Erythroblast (primary cell): ENCODE measurements around the gene TBC1D8.

ENCODE experiments used
- DNase-seq, 2 experiments: peaks; one replicate each; lab custom pipeline; 2025; lab: John Stamatoyannopoulos, UW
- GATA1 ChIP-seq: IDR thresholded peaks from 2 replicates; pipeline ENCODE4 v1.6.1; 2011; ENCODE audit warnings: low read depth, mild to moderate bottlenecking, control low read depth, low read length, moderate library complexity
- POLR2A ChIP-seq: IDR thresholded peaks from 2 replicates; pipeline ENCODE4 v1.6.1; 2011; ENCODE audit warnings: mild to moderate bottlenecking, low read length

TBC1D8 gene

DNA sequence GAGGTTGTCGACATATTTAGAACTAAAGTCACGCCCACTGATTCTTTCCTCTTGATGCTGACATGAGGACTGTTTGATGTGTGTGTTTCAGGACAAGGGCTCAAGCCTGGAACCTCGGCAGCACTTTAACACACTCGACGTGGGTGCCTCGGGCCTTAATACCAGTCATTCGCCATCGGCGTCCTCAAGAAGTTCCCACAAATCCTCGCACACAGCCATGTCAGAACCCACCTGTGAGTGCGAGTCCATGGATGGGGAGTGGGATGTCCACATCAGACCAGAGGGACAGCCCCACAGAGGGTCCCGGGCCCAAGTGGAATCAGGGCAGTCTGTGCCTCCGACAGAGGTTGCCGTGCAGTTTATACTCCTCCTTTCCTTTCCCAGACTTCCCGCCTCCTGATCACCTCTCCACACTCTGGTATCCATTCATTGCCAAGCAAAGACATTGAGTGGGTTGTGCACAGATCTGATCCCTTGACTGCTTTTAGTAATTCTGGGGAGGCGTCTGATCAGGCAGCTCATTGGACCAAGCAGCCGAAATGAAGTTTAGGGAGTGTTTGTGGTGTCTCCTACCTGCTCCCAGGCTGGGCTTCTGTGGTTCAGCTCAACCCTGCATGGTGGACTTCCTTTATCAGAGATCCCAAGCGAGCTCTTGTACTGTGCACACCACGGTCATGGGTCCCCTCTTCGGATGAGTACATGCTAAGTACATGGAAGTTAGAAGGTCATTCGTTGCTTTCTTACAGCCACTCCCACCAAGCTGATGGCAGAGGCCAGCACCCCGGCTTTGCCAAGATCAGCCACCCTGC is 176.3 kb downstream of the TBC1D8 start:
- no peak for TF ChIP-seq POLR2A
- TF ChIP-seq GATA1, result no peak
- no peak for DNase-seq

DNA sequence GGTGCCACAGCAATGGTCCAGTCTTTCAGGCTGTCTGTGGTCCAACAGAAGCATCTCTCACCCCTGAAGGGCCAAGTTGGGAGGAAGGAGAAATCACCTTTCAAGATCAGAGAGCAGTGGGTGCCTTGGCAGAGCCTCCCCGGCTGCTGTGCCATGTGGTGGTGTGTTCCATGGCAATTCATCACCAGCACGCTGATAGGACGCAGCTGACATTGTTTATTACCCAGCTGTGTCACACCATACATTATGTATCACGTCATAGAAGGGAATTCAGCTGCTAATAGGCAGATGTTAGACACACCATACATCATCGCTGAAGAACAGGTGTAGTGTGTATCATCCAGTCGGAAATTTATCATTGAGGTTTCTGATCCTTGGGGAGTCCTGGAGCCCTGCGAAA is 178.7 kb downstream of the TBC1D8 start:
- no peak for TF ChIP-seq GATA1
- TF ChIP-seq POLR2A, result no peak
- no peak for DNase-seq

DNA sequence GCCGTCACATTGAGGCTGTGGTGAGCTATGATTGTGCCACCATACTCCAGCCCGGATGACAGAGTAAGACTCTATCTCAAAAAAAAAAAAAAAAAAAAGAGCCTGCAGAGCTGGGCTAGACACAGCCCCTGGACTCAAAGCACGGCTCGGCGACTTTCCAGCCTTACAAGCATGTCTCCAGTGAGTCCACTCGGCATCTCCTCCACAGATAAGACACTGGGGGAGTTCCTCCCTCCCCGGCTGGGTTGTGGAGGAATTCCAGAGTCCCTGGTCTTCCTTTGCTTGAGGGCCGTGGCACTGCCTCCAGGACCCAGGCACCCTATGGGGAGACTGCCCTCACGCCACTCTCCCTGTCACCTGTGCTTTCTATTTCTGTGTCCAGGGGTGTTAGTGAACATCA is 180.0 kb downstream of the TBC1D8 start:
- DNase-seq, result no peak
- TF ChIP-seq POLR2A (no peak), GATA1 (no peak)

DNA sequence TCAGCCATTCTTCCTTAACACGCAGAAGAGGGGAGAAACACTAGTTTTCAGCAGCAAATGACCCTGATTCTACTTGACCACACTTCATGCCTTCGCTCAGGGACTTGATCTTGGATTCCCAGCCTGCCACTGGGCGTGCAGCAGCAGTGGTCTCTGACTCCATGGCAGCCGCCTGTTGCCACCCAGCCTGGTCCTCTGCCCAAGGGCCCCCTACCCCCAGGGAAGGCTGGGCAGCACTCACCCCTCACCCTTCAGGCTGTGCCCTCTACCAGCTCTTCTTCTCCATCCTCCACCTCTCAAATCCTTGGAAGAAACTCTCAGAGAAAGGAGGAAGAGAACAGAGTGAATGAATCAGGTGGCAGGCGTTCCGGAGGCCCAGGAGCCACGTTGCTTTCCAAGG is 181.2 kb downstream of the TBC1D8 start:
- TF ChIP-seq POLR2A (no peak), GATA1 (no peak)
- no peak for DNase-seq

DNA sequence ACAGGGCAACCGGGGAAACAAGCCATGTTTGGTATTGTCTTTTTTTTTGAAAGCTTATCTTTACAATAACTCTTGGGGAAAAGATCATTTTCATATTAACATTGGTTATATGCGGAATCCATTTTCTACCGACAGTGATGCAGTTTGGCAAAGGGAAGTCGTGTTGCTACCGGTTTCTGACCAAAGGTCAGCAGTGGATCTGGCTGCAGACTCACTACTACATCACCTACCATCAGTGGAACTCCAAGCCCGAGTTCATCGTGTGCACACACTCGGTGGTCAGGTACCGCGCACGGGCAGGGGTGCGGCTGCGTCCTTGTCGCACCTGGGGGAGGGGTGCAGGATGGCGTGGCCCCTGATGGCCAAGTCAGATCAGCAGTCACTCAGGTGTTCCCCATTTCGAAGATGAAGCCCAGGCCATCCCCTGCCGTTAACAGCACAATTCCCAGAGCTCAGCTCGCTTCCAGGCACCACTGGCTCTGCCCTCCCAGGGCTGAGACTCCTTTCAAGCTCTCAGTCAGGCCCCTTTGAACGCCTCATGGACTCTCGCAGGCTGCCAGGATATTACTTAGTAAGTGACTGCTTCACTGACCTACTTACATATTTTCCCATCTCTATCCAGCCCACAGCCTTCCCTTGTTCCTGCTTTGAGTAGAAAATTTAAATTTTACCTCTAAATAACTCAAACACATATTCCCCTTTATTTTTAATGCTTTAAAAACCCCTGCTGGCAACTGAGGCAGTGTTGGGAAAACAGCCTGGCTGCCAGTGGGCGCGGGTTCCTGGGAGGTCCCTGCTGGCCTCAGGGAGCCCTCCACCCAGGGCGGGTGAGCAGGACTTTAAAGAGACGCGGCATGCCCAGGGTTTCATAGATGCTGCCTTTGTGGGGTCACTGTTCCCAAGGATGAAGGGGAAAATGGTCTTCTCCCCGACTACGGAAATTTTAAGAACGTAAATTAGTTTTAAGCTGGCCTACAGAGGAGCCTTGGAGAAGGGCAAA is 182.7 kb downstream of the TBC1D8 start:
- TF ChIP-seq POLR2A (no peak), GATA1 (no peak)
- DNase-seq, result no peak

DNA sequence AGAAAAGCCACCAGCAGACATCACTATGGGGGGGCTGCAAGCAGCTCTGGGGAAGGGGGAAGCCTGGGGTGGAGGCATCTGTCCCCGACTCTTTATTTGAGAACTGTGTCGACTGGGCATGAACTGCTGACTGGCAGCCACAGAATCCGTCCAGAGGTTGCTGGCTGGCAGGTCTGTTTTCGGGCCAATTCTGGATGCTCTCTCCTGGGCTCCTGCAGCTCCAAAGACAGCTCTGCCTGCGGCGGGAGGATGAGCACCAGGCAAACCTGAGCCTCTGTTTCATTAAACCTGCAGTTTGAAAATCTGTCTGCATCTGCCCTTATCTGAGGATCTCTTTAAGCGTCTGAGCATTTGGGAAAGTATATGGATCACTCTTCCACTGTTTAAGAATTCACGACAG is 183.5 kb downstream of the TBC1D8 start:
- no peak for DNase-seq
- TF ChIP-seq POLR2A (no peak), GATA1 (no peak)

DNA sequence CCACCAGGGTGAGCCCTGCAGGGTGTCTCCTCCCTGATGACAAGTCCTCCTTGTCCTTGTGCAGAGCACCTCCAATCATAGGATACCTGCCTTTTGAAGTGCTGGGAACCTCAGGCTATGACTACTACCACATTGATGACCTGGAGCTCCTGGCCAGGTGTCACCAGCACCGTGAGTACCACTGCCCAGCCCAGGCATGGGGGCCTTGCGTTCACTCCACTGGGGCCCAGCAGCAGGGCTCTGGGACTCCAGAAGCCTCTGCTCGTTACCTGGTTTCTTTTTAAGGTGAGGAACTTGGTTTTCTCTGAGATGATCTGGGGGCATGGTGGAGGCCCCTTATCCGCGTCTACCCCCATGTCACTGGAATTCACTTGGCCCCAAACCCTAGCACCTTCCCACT is 185.6 kb downstream of the TBC1D8 start:
- no peak for DNase-seq
- TF ChIP-seq POLR2A (no peak), GATA1 (no peak)

DNA sequence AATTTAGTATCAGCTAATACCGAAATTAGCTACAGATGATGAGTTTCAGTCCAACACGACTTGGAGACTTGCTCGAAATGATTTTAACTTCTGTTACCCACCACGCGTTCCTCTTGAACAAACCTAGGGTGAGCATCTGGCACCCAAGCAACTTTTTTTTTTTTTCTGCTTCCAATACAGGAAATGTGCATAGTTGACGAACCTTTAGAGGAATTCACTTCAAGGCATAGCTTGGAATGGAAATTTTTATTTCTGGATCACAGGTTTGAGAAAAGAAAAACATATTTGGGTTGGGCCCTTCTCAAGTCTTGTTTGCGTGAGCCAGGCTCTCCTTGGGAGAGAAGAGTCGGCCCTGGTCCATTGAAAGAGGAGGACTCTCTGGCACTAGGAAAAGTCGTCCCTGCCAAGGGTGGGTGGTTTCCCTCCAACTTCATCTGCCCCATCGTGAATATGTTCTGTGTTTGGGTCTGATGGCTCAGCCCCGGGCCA is 186.5 kb downstream of the TBC1D8 start:
- no peak for DNase-seq
- TF ChIP-seq GATA1 (no peak), POLR2A (no peak)

DNA sequence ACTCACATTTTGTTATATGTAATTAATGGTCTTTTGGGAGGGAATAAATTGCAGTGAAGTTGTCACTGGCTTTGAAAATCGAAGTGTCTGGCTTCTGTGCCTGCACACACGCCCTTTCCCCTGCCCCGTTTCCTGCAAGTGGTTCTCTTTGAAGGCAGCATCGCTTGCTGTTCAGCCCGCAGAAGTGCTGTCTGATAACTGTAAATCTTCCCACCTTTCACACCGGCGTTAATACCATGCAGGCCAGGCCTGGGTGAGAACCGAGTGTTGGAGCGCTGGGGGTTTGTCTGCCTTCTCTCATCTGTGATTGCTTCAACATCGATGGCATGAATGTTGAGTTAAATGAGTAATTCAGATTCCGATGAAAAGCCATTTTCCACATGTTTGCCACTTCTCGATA is 187.0 kb downstream of the TBC1D8 start:
- no peak for DNase-seq
- TF ChIP-seq GATA1 (no peak), POLR2A (no peak)

DNA sequence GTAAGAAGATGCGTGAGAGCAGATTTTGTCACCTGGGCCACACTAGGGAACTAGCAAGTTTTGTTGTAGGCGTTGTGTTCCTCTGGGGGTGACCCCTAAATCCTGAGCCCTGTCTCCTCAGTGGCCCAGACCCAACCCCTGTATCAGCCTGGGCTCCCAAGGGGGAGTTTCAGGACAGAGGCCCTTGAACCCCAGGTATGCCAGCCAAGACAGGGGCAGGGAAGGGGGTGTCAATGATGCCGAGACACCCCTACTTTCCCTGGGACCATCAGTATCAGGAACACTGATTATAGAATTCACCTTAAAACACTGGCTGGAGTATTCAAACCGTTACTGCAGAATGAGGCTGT is 188.2 kb downstream of the TBC1D8 start:
- no peak for DNase-seq
- TF ChIP-seq GATA1 (no peak), POLR2A (no peak)

DNA sequence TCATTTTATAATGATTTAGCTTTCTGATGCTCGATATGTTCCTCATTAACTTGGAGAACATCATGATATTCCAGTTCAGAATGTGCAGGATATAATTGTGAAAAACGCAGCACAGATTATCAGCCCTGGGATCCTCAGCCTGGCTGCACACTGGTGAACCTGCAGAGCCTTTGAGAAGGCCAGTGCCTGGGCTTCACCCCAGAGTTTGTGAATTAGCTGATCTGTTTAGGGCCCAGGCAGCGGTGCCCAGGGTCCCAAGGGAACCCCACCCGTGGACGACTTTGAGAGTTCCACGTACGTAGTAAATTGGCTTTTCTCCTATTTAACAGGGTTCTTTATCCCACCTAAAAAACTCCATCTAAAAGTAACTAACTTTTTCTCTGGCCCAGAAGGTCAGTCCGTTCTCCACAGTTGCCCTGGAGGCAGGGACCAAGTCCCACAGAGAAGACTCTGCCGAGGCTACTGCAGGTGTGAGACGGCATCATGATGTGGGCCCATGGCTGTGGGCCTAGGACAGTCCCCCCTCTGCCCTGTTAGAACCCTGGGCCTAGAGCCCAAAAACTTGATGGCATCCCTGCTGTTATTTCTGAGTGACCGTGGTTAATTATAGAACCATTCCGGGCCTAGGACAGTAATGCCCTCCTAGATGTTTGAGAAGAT is 188.7 kb downstream of the TBC1D8 start:
- no peak for TF ChIP-seq POLR2A
- no peak for TF ChIP-seq GATA1
- no peak for DNase-seq

DNA sequence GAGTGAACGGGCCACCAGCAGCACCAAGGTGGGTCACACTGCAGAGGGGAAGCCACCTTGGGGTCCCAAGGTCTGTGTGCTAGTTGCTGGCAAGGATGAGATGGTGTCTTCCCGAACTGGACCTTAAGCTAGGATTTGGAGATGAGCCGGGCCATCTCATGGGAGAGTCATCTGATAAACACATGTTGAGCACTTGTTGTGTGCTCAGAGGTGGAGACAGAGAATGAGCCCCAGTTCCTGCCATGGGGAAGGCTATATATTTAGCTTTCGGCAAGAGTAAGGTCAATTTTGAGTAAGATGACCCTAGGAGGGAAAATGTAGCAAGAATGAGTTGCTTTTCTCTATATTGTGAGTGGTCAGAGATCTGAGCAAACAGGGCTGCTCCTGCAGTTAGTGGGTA is 190.5 kb downstream of the TBC1D8 start:
- no peak for DNase-seq
- TF ChIP-seq POLR2A (no peak), GATA1 (no peak)

DNA sequence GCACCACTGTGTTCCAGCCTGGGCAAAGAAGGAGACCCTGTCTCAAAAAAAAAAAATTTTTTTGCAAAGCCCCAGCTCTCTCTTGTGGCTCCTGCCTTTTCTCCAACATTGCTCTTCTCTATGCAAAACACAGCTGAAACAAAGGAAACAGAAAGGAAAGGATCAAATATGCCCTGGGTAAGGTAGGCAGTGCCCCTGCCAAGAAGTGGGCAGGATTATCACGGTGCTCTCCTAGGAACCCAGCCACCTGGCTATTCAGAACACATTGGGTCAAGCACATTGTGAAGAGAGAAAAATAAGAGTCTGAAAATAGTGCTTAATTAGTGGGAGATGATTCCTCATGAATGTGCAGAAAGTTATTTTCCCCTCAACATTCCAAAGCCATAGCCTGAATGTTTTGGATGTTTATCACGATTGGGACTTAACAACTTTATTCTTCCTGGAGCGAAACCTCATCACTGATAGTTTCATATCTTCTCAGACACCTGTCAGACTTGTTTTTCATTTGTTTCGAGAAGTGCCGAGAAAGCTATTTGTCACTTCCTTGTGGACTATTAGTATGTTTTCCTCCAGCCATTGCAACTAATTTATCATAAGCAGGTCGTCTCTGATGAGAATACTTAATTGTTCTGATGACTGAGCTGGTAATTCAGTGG is 191.8 kb downstream of the TBC1D8 start:
- DNase-seq, result no peak
- TF ChIP-seq POLR2A (no peak), GATA1 (no peak)
